GM12891 (cell line): Measurements from ENCODE around the gene EXOC4.
"Not testable (repeated sequence)": the region's sequence is repeated elsewhere in the genome, so short reads cannot be mapped to it uniquely, and the experiment has no call there.

Experiments
- POLR2A ChIP-seq: IDR thresholded peaks from 2 replicates; pipeline ENCODE4 v1.6.1; 2011; ENCODE audit warnings: low read depth, low read length, control low read depth
- POLR2AphosphoS5 ChIP-seq: IDR thresholded peaks from 2 replicates; pipeline ENCODE4 v1.6.1; 2011; ENCODE audit warnings: low read depth, low read length, control low read depth

GRCh38 chr7:133321366-133321765 lies 68.5 kb downstream of the EXOC4 start:
- not testable (repeated sequence) for TF ChIP-seq POLR2A, POLR2AphosphoS5
